KMS-11 (cell line): ENCODE measurements around the gene AIRE.

Experiments used
- H2AFZ ChIP-seq: fragments of 200-600 bp; sonication (generic); 2 replicates; pipeline ENCODE4 v1.6.1; 2016; ENCODE audit warnings: antibody characterized with exemption, mixed run types, low read depth
- H3K27ac ChIP-seq: fragments of 200-600 bp; sonication (generic); 2 replicates; pipeline ENCODE4 v1.6.1; 2016; ENCODE audit warnings: mild to moderate bottlenecking, mixed run types
- H3K27me3 ChIP-seq: fragments of 200-600 bp; sonication (generic); 2 replicates; pipeline ENCODE4 v1.6.1; 2017; ENCODE audit warnings: mild to moderate bottlenecking, low read depth, mixed run types, moderate library complexity; ENCODE audit not compliant: insufficient read depth
- H3K36me3 ChIP-seq: fragments of 200-600 bp; sonication (generic); 2 replicates; pipeline ENCODE4 v1.6.1; 2017; ENCODE audit warnings: mild to moderate bottlenecking, mixed run types; ENCODE audit not compliant: insufficient read depth
- H3K4me1 ChIP-seq: fragments of 200-600 bp; sonication (generic); 2 replicates; pipeline ENCODE4 v1.6.1; 2016; ENCODE audit warnings: mild to moderate bottlenecking, low read depth, mixed run types; ENCODE audit not compliant: poor library complexity, severe bottlenecking
- H3K4me2 ChIP-seq: fragments of 200-600 bp; sonication (generic); 2 replicates; pipeline ENCODE4 v1.7.0; 2016; ENCODE audit warnings: mild to moderate bottlenecking, mixed run types
- H3K4me3 ChIP-seq: fragments of 200-600 bp; sonication (generic); IDR thresholded peaks from 2 replicates; pipeline ENCODE4 v1.6.1; 2017; ENCODE audit warnings: low read depth, low read length, mixed read lengths; ENCODE audit not compliant: insufficient read depth
- H3K79me2 ChIP-seq: fragments of 200-600 bp; sonication (generic); 2 replicates; pipeline ENCODE4 v1.6.1; 2016; ENCODE audit warnings: low read depth, mixed run types; ENCODE audit not compliant: insufficient read depth
- H3K9ac ChIP-seq: fragments of 200-600 bp; sonication (generic); 2 replicates; pipeline ENCODE4 v1.6.1; 2016; ENCODE audit warnings: mild to moderate bottlenecking, mixed run types
- H4K20me1 ChIP-seq: fragments of 200-600 bp; sonication (generic); 2 replicates; pipeline ENCODE4 v1.6.1; 2016; ENCODE audit warnings: mild to moderate bottlenecking, mixed run types; ENCODE audit not compliant: insufficient read depth
- CTCF ChIP-seq: fragments of 200-600 bp; sonication (generic); conservative IDR thresholded peaks from 2 replicates; pipeline ENCODE4 v1.6.1; 2017; ENCODE audit warnings: low read depth, mild to moderate bottlenecking, antibody characterized with exemption, low read length, moderate library complexity, mixed read lengths

AIRE gene

GRCh38 chr21:44289381-44290010 is 3.8 kb downstream of the AIRE start:
- Histone ChIP-seq H3K4me1 (peaks cover 3% of the 10 kb centered on the region), H3K4me3 (no peak overlapping the region), H3K27ac (no peak overlapping the region), H4K20me1 (no peaks in the 10 kb centered on the region), H3K4me2 (no peak overlapping the region), H3K27me3 (peaks cover 75% of the 10 kb centered on the region), H3K79me2 (no peaks in the 10 kb centered on the region), H3K9ac (no peak overlapping the region), H2AFZ (no peak overlapping the region), H3K36me3 (no peaks in the 10 kb centered on the region)
- no peak for TF ChIP-seq CTCF

GRCh38 chr21:44290327-44291077 is 4.8 kb downstream of the AIRE start:
- no peak overlapping the region for H2AFZ ChIP-seq

GRCh38 chr21:44291078-44291935 is 5.6 kb downstream of the AIRE start:
- Histone ChIP-seq H3K36me3 (no peaks in the 10 kb centered on the region), H3K4me2 (no peak overlapping the region), H2AFZ (no peak overlapping the region), H3K27me3 (peaks cover 61% of the 10 kb centered on the region), H4K20me1 (no peaks in the 10 kb centered on the region), H3K9ac (no peak overlapping the region), H3K4me3 (no peak overlapping the region), H3K4me1 (peaks cover 13% of the 10 kb centered on the region), H3K27ac (no peak overlapping the region), H3K79me2 (no peaks in the 10 kb centered on the region)
- no peak for TF ChIP-seq CTCF

More at GRCh38 chr21:44290327-44291077, 4.8 kb downstream of the AIRE start:
- H3K4me2 ChIP-seq: no peak overlapping the region
- H3K9ac ChIP-seq: no peak overlapping the region
- peaks cover 65% of the 10 kb centered on the region for H3K27me3 ChIP-seq
- H3K4me1 ChIP-seq: peaks cover 6% of the 10 kb centered on the region
- H3K4me3 ChIP-seq: no peak overlapping the region
- H3K79me2 ChIP-seq: no peaks in the 10 kb centered on the region
- H3K27ac ChIP-seq: no peak overlapping the region
- H3K36me3 ChIP-seq: no peaks in the 10 kb centered on the region
- TF ChIP-seq CTCF: no peak
- no peaks in the 10 kb centered on the region for H4K20me1 ChIP-seq

GRCh38 chr21:44291936-44292811 is 6.5 kb downstream of the AIRE start:
- Histone ChIP-seq H3K4me3 (no peak overlapping the region), H3K4me2 (no peak overlapping the region), H3K27me3 (peaks cover 53% of the 10 kb centered on the region)

More at GRCh38 chr21:44291936-44292811, 6.5 kb downstream of the AIRE start:
- H3K9ac ChIP-seq: no peak overlapping the region
- H3K36me3 ChIP-seq: no peaks in the 10 kb centered on the region
- H3K4me1 ChIP-seq: peaks cover 18% of the 10 kb centered on the region
- H3K79me2 ChIP-seq: no peaks in the 10 kb centered on the region
- H3K27ac ChIP-seq: no peak overlapping the region
- H4K20me1 ChIP-seq: no peaks in the 10 kb centered on the region
- H2AFZ ChIP-seq: no peak overlapping the region
- no peak for TF ChIP-seq CTCF
